ENCODE data around the gene PSMD1.
"Not testable (repeated sequence)": the region's sequence is repeated elsewhere in the genome, so short reads cannot be mapped to it uniquely, and the experiment has no call there.

The PSMD1 gene

GRCh38 chr2:231188506-231189170 lies 132.0 kb downstream of the PSMD1 start:
- DNase-seq = no peak

GRCh38 chr2:231189171-231189530 lies 132.5 kb downstream of the PSMD1 start:
- DNase-seq = no peak

GRCh38 chr2:231189571-231190495 lies 133.2 kb downstream of the PSMD1 start:
- peak; percentile 55 for DNase-seq

GRCh38 chr2:231190531-231191197 lies 134.0 kb downstream of the PSMD1 start:
- peak; percentile 68 for DNase-seq

GRCh38 chr2:231191896-231192872 lies 135.5 kb downstream of the PSMD1 start:
- DNase-seq = peak; percentile 88

GRCh38 chr2:231193216-231193615 lies 136.5 kb downstream of the PSMD1 start:
- DNase-seq = no peak

- no peak for DNase-seq
Measured at GRCh38 chr2:231196592-231196991, 139.9 kb downstream of the PSMD1 start.

GRCh38 chr2:231197196-231197595 lies 140.5 kb downstream of the PSMD1 start:
- not testable (repeated sequence) for DNase-seq

- DNase-seq = no peak
Measured at GRCh38 chr2:231197706-231198290, 141.1 kb downstream of the PSMD1 start.

- DNase-seq = peak; percentile 89
Measured at GRCh38 chr2:231198291-231199173, 141.9 kb downstream of the PSMD1 start, which contains the start of gene ARMC9. ARMC9 (plus strand) TSS chr2:231198631; CDS start chr2:231206239, 7,608 bp downstream.

- no peak for DNase-seq
Measured at GRCh38 chr2:231199219-231199618, 142.6 kb downstream of the PSMD1 start.

GRCh38 chr2:231200805-231201474 lies 144.3 kb downstream of the PSMD1 start:
- peak; percentile 47 for DNase-seq

- no peak for DNase-seq
Measured at GRCh38 chr2:231201475-231201814, 144.8 kb downstream of the PSMD1 start.

GRCh38 chr2:231203087-231203486 lies 146.4 kb downstream of the PSMD1 start:
- DNase-seq = no peak

GRCh38 chr2:231204146-231204545 lies 147.5 kb downstream of the PSMD1 start:
- DNase-seq = no peak

GRCh38 chr2:231204581-231204980 lies 147.9 kb downstream of the PSMD1 start:
- no peak for DNase-seq

- no peak for DNase-seq
Measured at GRCh38 chr2:231207734-231208133, 151.1 kb downstream of the PSMD1 start.

GRCh38 chr2:231210782-231211181 lies 154.1 kb downstream of the PSMD1 start:
- no peak for DNase-seq

GRCh38 chr2:231211486-231211885 lies 154.8 kb downstream of the PSMD1 start:
- DNase-seq = no peak

- DNase-seq = no peak
Measured at GRCh38 chr2:231212329-231212845, 155.7 kb downstream of the PSMD1 start.
